MM.1S (cell line): ENCODE measurements around the gene RPS6KA2.

Experiments used
- DNase-seq: peaks from one replicate; pipeline ENCODE4 v3.0.0-alpha.2; 2015
- H2AFZ ChIP-seq: fragments of 300-600 bp; sonication (generic); 2 replicates; pipeline ENCODE4 v1.6.0; 2016; ENCODE audit warnings: antibody characterized with exemption, low read length
- H3F3A ChIP-seq: fragments of 300-600 bp; sonication (generic); 2 replicates; pipeline ENCODE4 v1.6.1; 2016; ENCODE audit warnings: mild to moderate bottlenecking, antibody characterized with exemption, low read length, moderate library complexity, mixed read lengths; ENCODE audit not compliant: insufficient read depth
- H3K27ac ChIP-seq: fragments of 300-600 bp; sonication (generic); 2 replicates; pipeline ENCODE4 v1.5.1; 2016; ENCODE audit warnings: mild to moderate bottlenecking, low read length
- H3K27me3 ChIP-seq: fragments of 300-600 bp; sonication (generic); replicated peaks from 2 replicates; pipeline ENCODE4 v1.6.0; 2016; ENCODE audit warnings: low read length; ENCODE audit not compliant: insufficient read depth
- H3K36me3 ChIP-seq: fragments of 300-600 bp; sonication (generic); replicated peaks from 2 replicates; pipeline ENCODE4 v1.6.1; 2016; ENCODE audit warnings: mild to moderate bottlenecking, low read length, mixed read lengths; ENCODE audit not compliant: insufficient read depth
- H3K4me1 ChIP-seq: fragments of 300-600 bp; sonication (generic); 2 replicates; pipeline ENCODE4 v1.6.1; 2016; ENCODE audit warnings: low read length, mixed read lengths
- H3K4me2 ChIP-seq: fragments of 300-600 bp; sonication (generic); 2 replicates; pipeline ENCODE4 v1.6.0; 2016; ENCODE audit warnings: low read depth, low read length
- H3K4me3 ChIP-seq: fragments of 300-600 bp; sonication (generic); 2 replicates; pipeline ENCODE4 v1.5.1; 2016; ENCODE audit warnings: low read length, mixed read lengths
- H3K79me2 ChIP-seq: fragments of 300-600 bp; sonication (generic); 2 replicates; pipeline ENCODE4 v1.6.1; 2016; ENCODE audit warnings: mixed run types, low read length, mixed read lengths
- H3K9ac ChIP-seq: fragments of 300-600 bp; sonication (generic); 2 replicates; pipeline ENCODE4 v1.6.1; 2016; ENCODE audit warnings: low read length, mixed read lengths
- H3K9me2 ChIP-seq: fragments of 300-600 bp; sonication (generic); replicated peaks from 2 replicates; pipeline ENCODE4 v1.6.1; 2016; ENCODE audit warnings: mild to moderate bottlenecking, low read length, mixed read lengths; ENCODE audit not compliant: insufficient read depth
- H3K9me3 ChIP-seq: fragments of 300-600 bp; sonication (generic); replicated peaks from 2 replicates; pipeline ENCODE4 v1.6.1; 2016; ENCODE audit warnings: mild to moderate bottlenecking, low read length, mixed read lengths; ENCODE audit not compliant: insufficient read depth
- H4K20me1 ChIP-seq: fragments of 300-600 bp; sonication (generic); 2 replicates; pipeline ENCODE4 v1.6.1; 2016; ENCODE audit warnings: mild to moderate bottlenecking, low read length, moderate library complexity, mixed read lengths; ENCODE audit not compliant: insufficient read depth
- CTCF ChIP-seq: fragments of 300-600 bp; sonication (generic); IDR thresholded peaks from 2 replicates; pipeline ENCODE4 v1.5.1; 2016; ENCODE audit warnings: antibody characterized with exemption, low read length, mixed read lengths
- EZH2 ChIP-seq: fragments of 300-600 bp; sonication (generic); optimal IDR thresholded peaks from 2 replicates; pipeline ENCODE3; 2017; ENCODE audit warnings: low read depth, mild to moderate bottlenecking, antibody characterized with exemption, low read length, mixed read lengths
- EZH2phosphoT487 ChIP-seq: fragments of 300-600 bp; sonication (generic); IDR thresholded peaks from 2 replicates; pipeline ENCODE4 v1.6.1; 2018; ENCODE audit warnings: antibody characterized with exemption, low read length

Gene RPS6KA2

GRCh38 chr6:166664135-166664534 lies 37.1 kb upstream of the RPS6KA2 start:
- TF ChIP-seq EZH2phosphoT487: no peak
- no peak for TF ChIP-seq EZH2
- no peak for TF ChIP-seq CTCF

GRCh38 chr6:166663568-166663967 lies 36.5 kb upstream of the RPS6KA2 start:
- Histone ChIP-seq H3K4me2 (no peak overlapping the region), H3K27me3 (no peaks in the 10 kb centered on the region), H3K4me1 (no peaks in the 10 kb centered on the region), H4K20me1 (no peaks in the 10 kb centered on the region), H3F3A (no peaks in the 10 kb centered on the region), H3K9me2 (no peaks in the 10 kb centered on the region), H3K27ac (no peak overlapping the region), H3K79me2 (no peaks in the 10 kb centered on the region), H3K9ac (no peak overlapping the region), H3K4me3 (no peak overlapping the region), H3K9me3 (no peaks in the 10 kb centered on the region), H2AFZ (no peak overlapping the region), H3K36me3 (no peaks in the 10 kb centered on the region)
- TF ChIP-seq EZH2phosphoT487: no peak
- no peak for TF ChIP-seq CTCF
- TF ChIP-seq EZH2: no peak
- DNase-seq: no peak

More at GRCh38 chr6:166664135-166664534, 37.1 kb upstream of the RPS6KA2 start:
- Histone ChIP-seq H3K27me3 (no peaks in the 10 kb centered on the region), H3K9me3 (no peaks in the 10 kb centered on the region), H4K20me1 (no peaks in the 10 kb centered on the region), H3K79me2 (no peaks in the 10 kb centered on the region), H3K4me3 (no peak overlapping the region), H2AFZ (no peak overlapping the region), H3K4me2 (no peak overlapping the region), H3K27ac (no peak overlapping the region), H3K4me1 (no peaks in the 10 kb centered on the region), H3F3A (no peaks in the 10 kb centered on the region), H3K36me3 (no peaks in the 10 kb centered on the region), H3K9me2 (no peaks in the 10 kb centered on the region), H3K9ac (no peak overlapping the region)
- no peak for DNase-seq

GRCh38 chr6:166662690-166663089 lies 35.6 kb upstream of the RPS6KA2 start:
- Histone ChIP-seq H3K9me2 (no peaks in the 10 kb centered on the region), H3K79me2 (no peaks in the 10 kb centered on the region), H3K27me3 (no peaks in the 10 kb centered on the region), H3F3A (no peaks in the 10 kb centered on the region), H3K27ac (no peak overlapping the region), H3K4me3 (no peak overlapping the region), H3K9me3 (no peaks in the 10 kb centered on the region), H4K20me1 (no peaks in the 10 kb centered on the region), H3K36me3 (no peaks in the 10 kb centered on the region), H2AFZ (no peak overlapping the region), H3K4me2 (no peak overlapping the region), H3K9ac (no peak overlapping the region), H3K4me1 (no peaks in the 10 kb centered on the region)
- DNase-seq: no peak
- TF ChIP-seq EZH2 (no peak), CTCF (no peak), EZH2phosphoT487 (no peak)
